GM19463 (cell line): ENCODE results near the gene GPR153.

Experiments used
- ATAC-seq: cut with Tn5 transposase; IDR thresholded peaks from one replicate; pipeline ENCODE4 v1.9.1; 2021; ENCODE audit warnings: mild to moderate bottlenecking, moderate library complexity; ENCODE audit not compliant: unreplicated experiment

The GPR153 gene

GRCh38 chr1:6249739-6250689 lies 10.9 kb downstream of the GPR153 start:
- ATAC-seq = no peak

- no peak for ATAC-seq
These were observed 11.8 kb downstream of the GPR153 start for GRCh38 chr1:6248932-6249738.

- no peak for ATAC-seq
These were observed 12.6 kb downstream of the GPR153 start for GRCh38 chr1:6248161-6248776.

GRCh38 chr1:6247651-6248050 lies 13.2 kb downstream of the GPR153 start:
- no peak for ATAC-seq

- no peak for ATAC-seq
These were observed 14.1 kb downstream of the GPR153 start for GRCh38 chr1:6246497-6247467.

- no peak for ATAC-seq
These were observed 14.9 kb downstream of the GPR153 start for GRCh38 chr1:6245869-6246496.

GRCh38 chr1:6245086-6245868 lies 15.6 kb downstream of the GPR153 start:
- ATAC-seq = peak; percentile 44

- ATAC-seq = no peak
These were observed 16.4 kb downstream of the GPR153 start for GRCh38 chr1:6244401-6245049.

GRCh38 chr1:6243993-6244392 lies 16.9 kb downstream of the GPR153 start, which contains the start of gene HES3:
HES3 (plus strand) TSS chr1:6244179; CDS start chr1:6244366, 187 bp downstream.
- ATAC-seq = no peak

GRCh38 chr1:6243053-6243834 lies 17.7 kb downstream of the GPR153 start:
- ATAC-seq = no peak

GRCh38 chr1:6241887-6242740 lies 18.8 kb downstream of the GPR153 start:
- ATAC-seq = no peak

- ATAC-seq = no peak
These were observed 19.6 kb downstream of the GPR153 start for GRCh38 chr1:6241107-6241886.

GRCh38 chr1:6239950-6240768 lies 20.7 kb downstream of the GPR153 start:
- no peak for ATAC-seq

GRCh38 chr1:6239213-6239752 lies 21.6 kb downstream of the GPR153 start:
- ATAC-seq = no peak

GRCh38 chr1:6237093-6237492 lies 23.8 kb downstream of the GPR153 start:
- no peak for ATAC-seq
